ENCODE measurements around the gene DCAF10.
"Not testable (repeated sequence)": the region's sequence is repeated elsewhere in the genome, so short reads cannot be mapped to it uniquely, and the experiment has no call there.

Gene DCAF10

GRCh38 chr9:37870081-37870798 lies 69.6 kb downstream of the DCAF10 start:
- no peak for DNase-seq

- no peak for DNase-seq
These were observed 70.2 kb downstream of the DCAF10 start for GRCh38 chr9:37870799-37871176.

- DNase-seq: no peak
These were observed 73.4 kb downstream of the DCAF10 start for GRCh38 chr9:37873955-37874354.

- no peak for DNase-seq
These were observed 75.8 kb downstream of the DCAF10 start for GRCh38 chr9:37876376-37876775.

- DNase-seq: no peak
These were observed 80.4 kb downstream of the DCAF10 start for GRCh38 chr9:37880916-37881479.

GRCh38 chr9:37887977-37888583 lies 87.5 kb downstream of the DCAF10 start:
- DNase-seq: not testable (repeated sequence)

GRCh38 chr9:37889536-37889935 lies 88.9 kb downstream of the DCAF10 start:
- DNase-seq: no peak

GRCh38 chr9:37891042-37891441 lies 90.4 kb downstream of the DCAF10 start:
- DNase-seq: not testable (repeated sequence)

- DNase-seq: no peak
These were observed 91.5 kb downstream of the DCAF10 start for GRCh38 chr9:37892063-37892462.

- DNase-seq: no peak
These were observed 97.1 kb downstream of the DCAF10 start for GRCh38 chr9:37897665-37898064.

GRCh38 chr9:37899041-37899440 lies 98.4 kb downstream of the DCAF10 start:
- DNase-seq: no peak

GRCh38 chr9:37902131-37902530 lies 101.5 kb downstream of the DCAF10 start:
- DNase-seq: no peak

GRCh38 chr9:37902796-37903646 lies 102.4 kb downstream of the DCAF10 start:
- no peak for DNase-seq

- peak; percentile 93 for DNase-seq
These were observed 103.2 kb downstream of the DCAF10 start, which contains the start of gene SLC25A51 for GRCh38 chr9:37903647-37904444. SLC25A51 (minus strand) TSS chr9:37904127; CDS start chr9:37888550, 15,577 bp downstream.

- DNase-seq: no peak
These were observed 104.0 kb downstream of the DCAF10 start for GRCh38 chr9:37904445-37905130.

GRCh38 chr9:37905131-37905505 lies 104.5 kb downstream of the DCAF10 start:
- DNase-seq: no peak

- no peak for DNase-seq
These were observed 105.2 kb downstream of the DCAF10 start for GRCh38 chr9:37905776-37906175.

- no peak for DNase-seq
These were observed 106.0 kb downstream of the DCAF10 start for GRCh38 chr9:37906312-37907239.

- DNase-seq: no peak
These were observed 107.7 kb downstream of the DCAF10 start for GRCh38 chr9:37908283-37908682.

GRCh38 chr9:37908698-37909186 lies 108.1 kb downstream of the DCAF10 start:
- no peak for DNase-seq

GRCh38 chr9:37909326-37909725 lies 108.7 kb downstream of the DCAF10 start:
- no peak for DNase-seq
